ENCODE results near the gene MUC5B.

MUC5B gene

GRCh38 chr11:1299621-1300020 lies 76.8 kb downstream of the MUC5B start:
- no peak overlapping the region for H2AFZ ChIP-seq (ENCODE audit: low read length)
- no peaks in the 10 kb centered on the region for H4K20me1 ChIP-seq (ENCODE audit: insufficient read depth, low read length)
- no peak overlapping the region for H3K4me2 ChIP-seq (ENCODE audit: low read length)
- H3K27ac ChIP-seq (ENCODE audit: low read depth, low read length, poor library complexity, severe bottlenecking): no peak overlapping the region
- H3K4me1 ChIP-seq (ENCODE audit: insufficient read depth, low read length, severe bottlenecking): no peaks in the 10 kb centered on the region
- no peak overlapping the region for H3K4me3 ChIP-seq (ENCODE audit: low read depth, low read length, poor library complexity, severe bottlenecking)
- peaks cover 16% of the 10 kb centered on the region for H3K36me3 ChIP-seq (ENCODE audit: insufficient read depth, low read length)
- peaks cover 7% of the 10 kb centered on the region for H3K79me2 ChIP-seq (ENCODE audit: insufficient read depth, low read length)
- no peaks in the 10 kb centered on the region for H3K9me2 ChIP-seq (ENCODE audit: low read depth, low read length)
- H3K9me3 ChIP-seq (ENCODE audit: low read length): no peaks in the 10 kb centered on the region
- H3F3A ChIP-seq (ENCODE audit: insufficient read depth, low read length): no peaks in the 10 kb centered on the region
- no peak overlapping the region for H3K9ac ChIP-seq (ENCODE audit: low read length)
- TF ChIP-seq EZH2 (IDR thresholded peaks at IDR 0.05; ENCODE audit: borderline replicate concordance, low read length) (no peak), CTCF (IDR thresholded peaks at IDR 0.05; ENCODE audit: low read length) (no peak)
- no peaks in the 10 kb centered on the region for H3K27me3 ChIP-seq (ENCODE audit: insufficient read depth, low read length)

GRCh38 chr11:1300121-1300520 lies 77.3 kb downstream of the MUC5B start:
- peaks cover 14% of the 10 kb centered on the region for H3K36me3 ChIP-seq (ENCODE audit: insufficient read depth, low read length)
- H3K79me2 ChIP-seq (ENCODE audit: insufficient read depth, low read length): peaks cover 7% of the 10 kb centered on the region
- H3K27me3 ChIP-seq (ENCODE audit: insufficient read depth, low read length): no peaks in the 10 kb centered on the region
- H3K4me3 ChIP-seq (ENCODE audit: low read depth, low read length, poor library complexity, severe bottlenecking): no peak overlapping the region
- no peaks in the 10 kb centered on the region for H3K4me1 ChIP-seq (ENCODE audit: insufficient read depth, low read length, severe bottlenecking)
- no peak overlapping the region for H2AFZ ChIP-seq (ENCODE audit: low read length)
- H3K4me2 ChIP-seq (ENCODE audit: low read length): no peak overlapping the region
- H3K9ac ChIP-seq (ENCODE audit: low read length): no peak overlapping the region
- H4K20me1 ChIP-seq (ENCODE audit: insufficient read depth, low read length): no peaks in the 10 kb centered on the region
- TF ChIP-seq CTCF (IDR thresholded peaks at IDR 0.05; ENCODE audit: low read length): no peak
- TF ChIP-seq EZH2 (IDR thresholded peaks at IDR 0.05; ENCODE audit: borderline replicate concordance, low read length): no peak
- H3F3A ChIP-seq (ENCODE audit: insufficient read depth, low read length): no peaks in the 10 kb centered on the region
- H3K27ac ChIP-seq (ENCODE audit: low read depth, low read length, poor library complexity, severe bottlenecking): no peak overlapping the region
- H3K9me2 ChIP-seq (ENCODE audit: low read depth, low read length): no peaks in the 10 kb centered on the region
- H3K9me3 ChIP-seq (ENCODE audit: low read length): no peaks in the 10 kb centered on the region

DNA sequence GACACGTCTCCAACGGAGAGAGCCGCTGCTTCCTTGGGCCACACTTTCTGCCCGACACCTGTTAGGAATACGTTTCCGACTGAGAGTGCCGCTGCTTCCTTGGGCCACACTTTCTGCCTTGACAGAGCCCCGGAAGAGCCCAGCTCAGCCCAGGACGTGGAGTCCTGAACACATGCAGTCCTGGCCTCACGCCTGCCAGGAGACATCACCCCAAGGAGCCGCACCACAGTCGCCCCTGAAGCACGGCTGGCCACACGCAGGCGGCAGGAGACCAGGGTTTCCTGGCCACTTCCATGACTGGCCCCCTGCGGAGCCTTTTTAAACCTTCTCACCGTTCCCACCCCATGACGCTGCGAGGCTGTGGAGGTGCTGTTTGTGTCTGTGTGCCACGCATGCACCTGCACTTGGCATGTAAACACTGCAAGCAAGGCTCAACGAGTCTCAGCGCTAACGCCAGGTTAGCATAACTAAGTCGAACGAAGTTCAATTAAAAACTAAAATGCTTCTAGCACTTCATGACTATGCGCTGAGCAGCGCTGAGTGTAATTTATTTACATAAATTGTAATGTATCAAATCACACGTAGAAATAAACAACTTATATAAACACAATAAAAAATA lies 77.8 kb downstream of the MUC5B start:
- no peak for TF ChIP-seq EZH2 (IDR thresholded peaks at IDR 0.05; ENCODE audit: borderline replicate concordance, low read length)
- TF ChIP-seq CTCF (IDR thresholded peaks at IDR 0.05; ENCODE audit: low read length): no peak
- Histone ChIP-seq H3K27me3 (ENCODE audit: insufficient read depth, low read length) (no peaks in the 10 kb centered on the region), H3K9me2 (ENCODE audit: low read depth, low read length) (no peaks in the 10 kb centered on the region), H3K4me1 (ENCODE audit: insufficient read depth, low read length, severe bottlenecking) (no peaks in the 10 kb centered on the region), H3F3A (ENCODE audit: insufficient read depth, low read length) (no peaks in the 10 kb centered on the region), H4K20me1 (ENCODE audit: insufficient read depth, low read length) (no peaks in the 10 kb centered on the region), H3K9me3 (ENCODE audit: low read length) (no peaks in the 10 kb centered on the region), H3K27ac (ENCODE audit: low read depth, low read length, poor library complexity, severe bottlenecking) (no peak overlapping the region), H3K36me3 (ENCODE audit: insufficient read depth, low read length) (peaks cover 11% of the 10 kb centered on the region), H3K4me2 (ENCODE audit: low read length) (no peak overlapping the region), H2AFZ (ENCODE audit: low read length) (no peak overlapping the region), H3K9ac (ENCODE audit: low read length) (no peak overlapping the region), H3K4me3 (ENCODE audit: low read depth, low read length, poor library complexity, severe bottlenecking) (no peak overlapping the region), H3K79me2 (ENCODE audit: insufficient read depth, low read length) (peaks cover 7% of the 10 kb centered on the region)

Data from OCI-LY1 (cell line).